HCT116 (cell line): ENCODE data around the gene CCNL2.

Experiments
- CEBPB ChIP-seq: IDR thresholded peaks from 2 replicates; pipeline ENCODE4 v1.6.1; 2012; ENCODE audit warnings: low read depth
- JUND ChIP-seq: IDR thresholded peaks from 2 replicates; pipeline ENCODE4 v1.6.1; 2012
- YY1 ChIP-seq: IDR thresholded peaks from 2 replicates; pipeline ENCODE4 v1.6.1; 2011; ENCODE audit warnings: low read length, low read depth, moderate library complexity, mild to moderate bottlenecking; ENCODE audit not compliant: insufficient replicate concordance; ENCODE audit errors: extremely low read depth
- TF ChIP-seq, protein P1 (sequence below), 3 experiments: fragments of 200-600 bp in 1 of 3; sonication (generic) in 1 of 3; IDR thresholded peaks in 2 of 3; conservative IDR thresholded peaks in 1 of 3; 2 replicates each; pipeline ENCODE4 v1.5.1; 2012 to 2017; ENCODE audit warnings: low read depth in 2 of 3, low read length in 2 of 3, antibody characterized with exemption in 1 of 3, borderline replicate concordance in 1 of 3, control low read depth in 1 of 3, mild to moderate bottlenecking in 1 of 3, mixed read lengths in 1 of 3, mixed run types in 1 of 3, moderate library complexity in 1 of 3; ENCODE audit not compliant: insufficient read depth in 1 of 3

DNA sequence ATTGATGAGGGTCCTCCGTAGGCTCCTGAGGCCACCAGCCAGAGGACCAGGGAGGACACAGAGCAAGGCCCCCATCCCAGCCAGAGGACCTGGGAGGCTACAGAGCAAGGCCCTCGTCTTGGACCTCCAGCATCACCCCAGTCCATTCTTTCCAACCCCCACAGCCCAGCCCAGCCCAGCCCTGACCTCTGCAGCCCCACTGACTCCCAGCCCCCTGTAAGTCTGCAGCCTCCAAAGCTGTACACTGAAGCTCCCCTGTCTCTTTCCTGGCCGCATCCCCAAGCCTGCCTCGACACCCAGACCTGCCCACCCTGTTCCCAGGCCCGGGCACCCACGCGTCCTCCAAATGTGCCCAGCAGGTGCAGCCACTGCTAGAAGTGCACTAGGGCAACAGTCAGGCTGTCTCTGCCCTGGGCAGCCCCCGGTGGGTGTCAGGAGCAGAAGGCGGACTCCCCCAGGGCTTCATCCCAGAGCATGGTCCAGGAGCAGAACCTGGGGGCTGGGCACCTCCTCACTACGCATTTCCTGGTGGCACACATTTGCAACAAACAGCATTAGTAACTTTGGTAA lies 52.0 kb downstream of the CCNL2 start:
- TF ChIP-seq JUND (no peak), CEBPB (no peak), YY1 (no peak)
- TF ChIP-seq, protein P1, sequence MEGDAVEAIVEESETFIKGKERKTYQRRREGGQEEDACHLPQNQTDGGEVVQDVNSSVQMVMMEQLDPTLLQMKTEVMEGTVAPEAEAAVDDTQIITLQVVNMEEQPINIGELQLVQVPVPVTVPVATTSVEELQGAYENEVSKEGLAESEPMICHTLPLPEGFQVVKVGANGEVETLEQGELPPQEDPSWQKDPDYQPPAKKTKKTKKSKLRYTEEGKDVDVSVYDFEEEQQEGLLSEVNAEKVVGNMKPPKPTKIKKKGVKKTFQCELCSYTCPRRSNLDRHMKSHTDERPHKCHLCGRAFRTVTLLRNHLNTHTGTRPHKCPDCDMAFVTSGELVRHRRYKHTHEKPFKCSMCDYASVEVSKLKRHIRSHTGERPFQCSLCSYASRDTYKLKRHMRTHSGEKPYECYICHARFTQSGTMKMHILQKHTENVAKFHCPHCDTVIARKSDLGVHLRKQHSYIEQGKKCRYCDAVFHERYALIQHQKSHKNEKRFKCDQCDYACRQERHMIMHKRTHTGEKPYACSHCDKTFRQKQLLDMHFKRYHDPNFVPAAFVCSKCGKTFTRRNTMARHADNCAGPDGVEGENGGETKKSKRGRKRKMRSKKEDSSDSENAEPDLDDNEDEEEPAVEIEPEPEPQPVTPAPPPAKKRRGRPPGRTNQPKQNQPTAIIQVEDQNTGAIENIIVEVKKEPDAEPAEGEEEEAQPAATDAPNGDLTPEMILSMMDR (IDR thresholded peaks at IDR 0.05 in 2 of 3, conservative IDR thresholded peaks at IDR 0.05 in 1 of 3; ENCODE audit: borderline replicate concordance in 1 of 3, insufficient read depth in 1 of 3, low read depth in 2 of 3, low read length in 2 of 3), result no peak
